Measurements from ENCODE around the gene SLC26A6. TPM values are rescaled to one million over a fixed set of nuclear protein-coding genes. Genes with fewer than 3 reads are reported as not detected.

Gene SLC26A6
- total RNA-seq, 4 donors from 2014 or later, result 14.0 to 29.4 (median 24.1) TPM

DNA sequence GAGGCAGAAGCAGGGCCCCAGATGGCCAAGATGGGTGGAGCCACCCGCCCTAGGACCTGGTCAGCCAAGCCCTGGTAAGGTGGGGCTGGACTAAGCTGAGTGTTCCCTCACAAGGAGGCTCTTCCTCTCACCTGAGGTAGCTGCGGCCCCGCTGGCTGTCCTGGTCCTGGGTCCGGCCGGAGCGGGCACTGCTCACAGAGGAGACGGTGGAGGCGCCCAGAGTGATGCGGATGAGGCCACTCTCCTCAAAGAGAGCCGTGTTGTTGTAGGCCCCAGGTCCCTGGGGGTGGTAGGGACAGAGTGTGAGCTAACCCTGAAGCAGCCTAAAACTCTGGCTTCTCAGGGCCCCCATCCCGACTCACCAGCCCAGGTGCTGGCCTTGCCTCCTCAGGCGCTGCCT, 7.3 kb upstream of the SLC26A6 start:
- H3K27me3 ChIP-seq, result no peaks in the 10 kb centered on the region
- TF ChIP-seq EP300 (IDR thresholded peaks at IDR 0.05) (no peak), POLR2AphosphoS5 (IDR thresholded peaks at IDR 0.05) (no peak), POLR2A (IDR thresholded peaks at IDR 0.05) (no peak)
- TF ChIP-seq, protein P1, sequence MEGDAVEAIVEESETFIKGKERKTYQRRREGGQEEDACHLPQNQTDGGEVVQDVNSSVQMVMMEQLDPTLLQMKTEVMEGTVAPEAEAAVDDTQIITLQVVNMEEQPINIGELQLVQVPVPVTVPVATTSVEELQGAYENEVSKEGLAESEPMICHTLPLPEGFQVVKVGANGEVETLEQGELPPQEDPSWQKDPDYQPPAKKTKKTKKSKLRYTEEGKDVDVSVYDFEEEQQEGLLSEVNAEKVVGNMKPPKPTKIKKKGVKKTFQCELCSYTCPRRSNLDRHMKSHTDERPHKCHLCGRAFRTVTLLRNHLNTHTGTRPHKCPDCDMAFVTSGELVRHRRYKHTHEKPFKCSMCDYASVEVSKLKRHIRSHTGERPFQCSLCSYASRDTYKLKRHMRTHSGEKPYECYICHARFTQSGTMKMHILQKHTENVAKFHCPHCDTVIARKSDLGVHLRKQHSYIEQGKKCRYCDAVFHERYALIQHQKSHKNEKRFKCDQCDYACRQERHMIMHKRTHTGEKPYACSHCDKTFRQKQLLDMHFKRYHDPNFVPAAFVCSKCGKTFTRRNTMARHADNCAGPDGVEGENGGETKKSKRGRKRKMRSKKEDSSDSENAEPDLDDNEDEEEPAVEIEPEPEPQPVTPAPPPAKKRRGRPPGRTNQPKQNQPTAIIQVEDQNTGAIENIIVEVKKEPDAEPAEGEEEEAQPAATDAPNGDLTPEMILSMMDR (IDR thresholded peaks at IDR 0.05), result no peak
- no peaks in the 10 kb centered on the region for H3K4me1 ChIP-seq
- no peak overlapping the region for H3K4me3 ChIP-seq
- no peaks in the 10 kb centered on the region for H3K9me3 ChIP-seq
- no peaks in the 10 kb centered on the region for H3K36me3 ChIP-seq
- 87% methylated on average over 3 of the region's 12 CpGs for WGBS
- H3K27ac ChIP-seq, result no peak overlapping the region
- DNase-seq (ENCODE audit: low spot score in 2 of 2), result no peak

- DNase-seq (ENCODE audit: low spot score in 2 of 2), result no peak
- Histone ChIP-seq H3K4me1 (no peaks in the 10 kb centered on the region), H3K36me3 (no peaks in the 10 kb centered on the region), H3K27ac (no peak overlapping the region), H3K27me3 (no peaks in the 10 kb centered on the region), H3K9me3 (no peaks in the 10 kb centered on the region), H3K4me3 (no peak overlapping the region)
- WGBS, result 90% methylated on average over 3 of the region's 3 CpGs
- TF ChIP-seq EP300 (IDR thresholded peaks at IDR 0.05) (no peak), POLR2AphosphoS5 (IDR thresholded peaks at IDR 0.05) (no peak), POLR2A (IDR thresholded peaks at IDR 0.05) (no peak)
- TF ChIP-seq, protein P1 (IDR thresholded peaks at IDR 0.05), result no peak
Observed at GRCh38 chr3:48641396-48641795, 6.1 kb upstream of the SLC26A6 start.

DNA sequence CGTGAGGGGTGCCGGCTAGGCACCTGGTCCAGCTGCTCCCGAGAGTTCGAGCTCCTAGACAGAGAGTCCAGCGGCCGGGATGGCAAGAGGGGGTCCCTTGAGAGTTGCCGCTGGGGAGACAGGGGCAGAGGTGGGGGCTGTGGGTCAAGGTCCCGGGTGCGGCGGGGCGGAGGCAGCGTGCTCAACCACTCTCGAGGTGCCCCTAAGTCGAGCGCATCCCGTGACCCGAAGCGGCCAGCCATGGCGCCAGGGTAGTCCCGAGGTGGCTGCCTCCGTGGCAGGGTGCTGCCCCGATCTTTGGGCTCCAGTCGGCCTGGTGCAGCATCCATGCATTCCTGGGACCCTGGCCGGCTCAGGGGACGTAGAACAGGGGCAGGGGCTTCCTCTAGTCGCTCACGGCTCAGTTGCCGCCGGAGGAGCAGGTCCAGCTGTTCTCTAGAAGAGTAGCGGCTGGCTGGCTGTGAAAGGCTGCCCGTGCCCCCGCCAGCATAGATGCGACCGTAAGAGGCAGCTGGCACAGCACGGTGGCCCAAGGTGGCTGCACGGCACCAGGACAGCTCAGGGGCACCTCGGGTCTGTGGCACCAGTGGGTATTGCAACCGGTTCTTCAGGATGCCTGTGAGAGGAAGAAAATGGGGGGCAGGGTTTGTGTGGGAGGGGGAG, 4.8 kb upstream of the SLC26A6 start:
- 84% methylated on average over 32 of the region's 38 CpGs for WGBS
- no peak for DNase-seq (ENCODE audit: low spot score in 2 of 2)
- H3K27ac ChIP-seq, result no peak overlapping the region
- no peaks in the 10 kb centered on the region for H3K36me3 ChIP-seq
- no peaks in the 10 kb centered on the region for H3K9me3 ChIP-seq
- no peak for TF ChIP-seq EP300 (IDR thresholded peaks at IDR 0.05)
- TF ChIP-seq, protein P1 (IDR thresholded peaks at IDR 0.05), result no peak
- no peak for TF ChIP-seq POLR2AphosphoS5 (IDR thresholded peaks at IDR 0.05)
- TF ChIP-seq POLR2A (IDR thresholded peaks at IDR 0.05), result no peak
- H3K4me1 ChIP-seq, result peaks cover 10% of the 10 kb centered on the region
- H3K4me3 ChIP-seq, result no peak overlapping the region
- no peaks in the 10 kb centered on the region for H3K27me3 ChIP-seq

DNA sequence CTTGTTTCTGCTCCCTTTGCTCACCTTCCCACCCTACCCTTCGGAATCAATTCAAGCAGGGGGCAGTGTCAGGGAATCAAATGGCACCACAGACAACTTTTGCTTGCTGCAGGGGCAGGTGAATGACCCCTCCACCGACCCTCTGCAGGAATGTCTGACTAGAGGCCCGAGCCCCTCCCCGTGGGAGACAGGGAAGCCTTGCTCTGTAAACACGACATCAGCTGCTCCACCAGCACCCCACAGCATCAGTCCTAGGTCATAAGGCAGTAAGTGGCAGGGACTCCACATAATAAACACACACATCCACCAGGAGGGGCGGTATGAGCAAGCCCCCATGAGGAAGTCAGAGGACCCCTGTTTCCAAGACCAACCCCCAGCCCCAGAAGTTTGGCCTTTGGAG, 2.0 kb upstream of the SLC26A6 start:
- Histone ChIP-seq H3K9me3 (no peaks in the 10 kb centered on the region), H3K4me3 (no peak overlapping the region), H3K27me3 (no peaks in the 10 kb centered on the region), H3K4me1 (peaks cover 24% of the 10 kb centered on the region), H3K36me3 (peaks cover 11% of the 10 kb centered on the region), H3K27ac (no peak overlapping the region)
- WGBS, result 73% methylated on average over 6 of the region's 6 CpGs
- TF ChIP-seq EP300 (IDR thresholded peaks at IDR 0.05), result no peak
- TF ChIP-seq POLR2AphosphoS5 (IDR thresholded peaks at IDR 0.05), result no peak
- TF ChIP-seq, protein P1 (IDR thresholded peaks at IDR 0.05), result no peak
- no peak for TF ChIP-seq POLR2A (IDR thresholded peaks at IDR 0.05)
- no peak for DNase-seq (ENCODE audit: low spot score in 2 of 2)

DNA sequence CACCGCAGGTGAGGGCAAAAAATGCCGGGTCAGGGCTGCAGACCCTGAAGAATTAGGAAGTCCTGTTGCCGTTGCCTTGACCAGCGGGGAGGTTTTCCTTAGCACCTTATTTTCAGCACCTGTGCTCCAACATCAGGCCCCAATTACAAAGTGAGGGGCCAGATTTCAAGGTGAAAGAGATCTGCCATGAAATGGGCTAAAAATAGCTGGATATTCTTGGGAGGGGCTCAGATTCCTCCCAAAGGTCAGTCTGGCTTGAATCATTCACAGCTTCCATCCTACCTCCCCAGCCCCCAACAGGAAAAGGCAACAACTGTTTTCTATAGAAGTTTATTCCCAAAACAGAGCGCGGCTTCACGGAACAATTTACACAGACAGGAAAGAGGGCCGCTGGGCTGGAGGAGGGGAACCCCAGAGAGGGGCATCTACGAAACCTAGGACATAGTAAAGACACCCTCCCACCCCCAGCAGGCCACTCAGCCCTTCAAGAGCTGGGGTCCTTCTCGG, 941 bp upstream of the SLC26A6 start:
- 49% methylated on average over 10 of the region's 10 CpGs for WGBS
- TF ChIP-seq EP300 (IDR thresholded peaks at IDR 0.05), result no peak
- TF ChIP-seq, protein P1 (IDR thresholded peaks at IDR 0.05), result no peak
- TF ChIP-seq POLR2A (IDR thresholded peaks at IDR 0.05), result no peak
- no peak for TF ChIP-seq POLR2AphosphoS5 (IDR thresholded peaks at IDR 0.05)
- no peaks in the 10 kb centered on the region for H3K9me3 ChIP-seq
- no peak for DNase-seq (ENCODE audit: low spot score in 2 of 2)
- peaks cover 21% of the 10 kb centered on the region for H3K36me3 ChIP-seq
- H3K4me1 ChIP-seq, result peaks cover 24% of the 10 kb centered on the region
- H3K4me3 ChIP-seq, result peak overlapping the region; percentile 77
- H3K27me3 ChIP-seq, result no peaks in the 10 kb centered on the region
- H3K27ac ChIP-seq, result no peak overlapping the region
